Measurements from ENCODE around the gene DOCK7.

The DOCK7 gene

GRCh38 chr1:62426237-62426636 is 261.9 kb downstream of the DOCK7 start:
- no peak for DNase-seq (ENCODE audit: extremely low read depth in 1 of 2, low read depth in 1 of 2)

DNA sequence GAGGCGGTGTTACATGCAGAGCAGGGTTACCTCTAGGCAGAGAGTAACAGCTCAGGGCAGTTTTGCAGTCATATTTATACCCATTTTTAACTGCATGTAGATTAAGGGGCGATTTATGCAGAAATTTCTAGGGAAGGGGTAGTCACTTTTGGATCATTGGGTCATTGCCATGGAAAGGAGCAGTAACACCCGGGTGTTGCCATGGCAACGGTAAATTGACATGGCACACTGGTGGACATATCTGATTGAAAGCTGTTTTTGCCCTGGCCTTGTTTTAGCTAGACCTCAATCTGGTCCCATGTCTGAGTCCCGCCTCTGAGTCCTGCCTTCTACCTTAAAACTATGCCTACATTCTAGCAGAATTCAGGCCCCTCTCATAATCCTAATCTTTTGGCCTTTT is 263.1 kb downstream of the DOCK7 start:
- DNase-seq (ENCODE audit: extremely low read depth in 1 of 2, low read depth in 1 of 2) = no peak

DNA sequence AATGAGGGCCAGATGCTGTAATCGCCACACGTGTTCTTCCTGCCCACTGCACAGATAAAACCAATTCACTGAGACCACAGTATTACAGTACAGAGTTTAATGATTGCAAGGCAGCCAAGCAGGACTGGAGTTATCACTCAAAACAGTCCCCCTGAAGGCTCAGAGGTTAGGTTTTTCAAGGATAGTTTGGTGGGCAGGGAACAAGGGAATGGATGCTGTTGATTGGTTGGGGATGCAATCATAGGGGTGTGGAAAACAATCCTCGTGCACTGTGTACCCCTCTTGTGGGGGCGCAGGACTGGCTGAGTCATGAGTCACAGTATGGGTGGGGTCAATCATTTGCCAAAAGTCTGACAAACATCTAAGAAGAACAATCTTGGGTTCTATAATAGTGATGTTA is 263.8 kb downstream of the DOCK7 start:
- no peak for DNase-seq (ENCODE audit: extremely low read depth in 1 of 2, low read depth in 1 of 2)

GRCh38 chr1:62423580-62424242 is 264.5 kb downstream of the DOCK7 start:
- no peak for DNase-seq (ENCODE audit: extremely low read depth in 1 of 2, low read depth in 1 of 2)

DNA sequence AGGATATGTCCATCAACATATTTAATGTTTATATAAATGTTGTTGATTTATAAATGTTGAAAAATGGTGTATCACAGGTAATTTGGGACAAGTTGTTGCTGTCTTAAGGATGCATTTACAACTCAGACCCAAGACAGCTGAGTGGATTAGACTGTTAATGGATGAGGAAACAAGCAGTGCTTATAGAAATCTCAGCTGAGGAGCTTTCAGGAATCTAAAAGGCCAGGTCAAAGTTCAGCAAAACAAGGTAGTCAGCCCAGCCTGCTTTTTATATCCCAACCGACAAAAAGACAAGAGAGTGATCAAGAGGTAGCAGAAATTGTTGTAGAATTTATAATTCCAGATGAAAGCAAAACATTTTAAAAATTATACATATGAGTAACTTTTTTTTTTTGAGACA is 268.0 kb downstream of the DOCK7 start:
- no peak for DNase-seq (ENCODE audit: extremely low read depth in 1 of 2, low read depth in 1 of 2)

- DNase-seq (ENCODE audit: extremely low read depth in 1 of 2, low read depth in 1 of 2) = no peak
These were observed 270.7 kb downstream of the DOCK7 start for GRCh38 chr1:62417351-62417999.

DNA sequence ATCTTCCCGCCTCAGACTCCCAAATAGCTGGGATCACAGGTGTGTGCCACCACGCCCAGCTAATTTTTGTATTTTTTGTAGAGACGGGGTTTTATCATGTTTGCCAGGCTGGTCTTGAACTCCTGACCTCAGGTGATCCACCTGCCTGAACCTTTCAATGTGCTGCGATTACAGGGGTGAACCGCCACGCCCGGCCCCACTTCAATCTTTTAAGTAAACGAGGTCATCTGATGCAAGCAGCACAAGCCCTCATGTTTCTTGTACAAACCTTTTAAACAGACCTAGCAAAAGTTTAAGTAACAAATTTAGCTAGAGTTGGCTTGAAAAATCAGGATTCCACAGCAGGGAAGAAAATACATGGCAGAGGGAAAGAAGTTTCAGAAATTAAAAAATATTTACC is 272.5 kb downstream of the DOCK7 start:
- DNase-seq (ENCODE audit: extremely low read depth in 1 of 2, low read depth in 1 of 2) = no peak

- no peak for DNase-seq (ENCODE audit: extremely low read depth in 1 of 2, low read depth in 1 of 2)
These were observed 280.7 kb downstream of the DOCK7 start for GRCh38 chr1:62407398-62408009.

GRCh38 chr1:62406576-62406975 is 281.6 kb downstream of the DOCK7 start:
- no peak for DNase-seq (ENCODE audit: extremely low read depth in 1 of 2, low read depth in 1 of 2)

DNA sequence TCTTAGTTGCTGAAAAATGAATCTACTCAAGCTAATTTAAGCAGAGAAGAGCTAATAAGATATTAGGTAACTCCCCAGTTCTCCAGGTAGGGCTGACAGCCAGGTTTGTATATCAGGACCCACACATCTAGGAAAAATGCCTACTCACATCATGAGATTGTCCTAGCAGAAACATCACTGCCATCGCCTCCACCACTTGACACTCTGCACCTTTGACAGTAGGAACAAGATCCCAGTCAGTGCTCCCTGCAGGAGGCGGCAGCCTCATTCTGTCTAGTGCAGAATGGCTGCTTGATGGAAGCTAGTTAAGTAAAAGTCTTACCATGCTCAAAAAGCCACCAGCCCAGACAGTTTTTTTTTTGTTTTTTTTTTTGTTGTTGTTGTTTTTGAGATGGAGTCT is 282.9 kb downstream of the DOCK7 start:
- no peak for DNase-seq (ENCODE audit: extremely low read depth in 1 of 2, low read depth in 1 of 2)

Measured in activated CD8-positive, alpha-beta memory T cell treated with anti-CD3 and anti-CD28 coated beads for 1 hour (primary cell).